Progenitor cell of endocrine pancreas (in vitro differentiated cells): ENCODE data around the gene ZBTB20. TPM values are rescaled to one million over a fixed set of nuclear protein-coding genes. Genes with fewer than 3 reads are reported as not detected.

Source experiments
- DNase-seq: peaks from one replicate; pipeline ENCODE4 v3.0.0; 2021; ENCODE audit warnings: low spot score; ENCODE audit not compliant: unreplicated experiment
- H3K27ac Mint-ChIP-seq: 2 replicates; pipeline ENCODE4 v1.8.0; 2021; ENCODE audit warnings: mild to moderate bottlenecking, moderate library complexity, mixed read lengths
- H3K27me3 Mint-ChIP-seq: 2 replicates; pipeline ENCODE4 v1.8.0; 2021; ENCODE audit warnings: mixed read lengths
- H3K36me3 Mint-ChIP-seq: 2 replicates; pipeline ENCODE4 v1.8.0; 2022; ENCODE audit warnings: mixed read lengths; ENCODE audit not compliant: insufficient read depth
- H3K4me1 Mint-ChIP-seq: 2 replicates; pipeline ENCODE4 v1.8.0; 2021; ENCODE audit warnings: low read depth, mixed read lengths
- H3K4me3 Mint-ChIP-seq: 2 replicates; pipeline ENCODE4 v1.8.0; 2021; ENCODE audit warnings: low read depth, mild to moderate bottlenecking, moderate library complexity, mixed read lengths
- H3K9me3 Mint-ChIP-seq: 2 replicates; pipeline ENCODE4 v1.8.0; 2021; ENCODE audit warnings: low read depth, mixed read lengths
- CTCF ChIP-seq: fragments of 200-600 bp; sonication (generic); IDR thresholded peaks from one replicate; pipeline ENCODE4 v1.5.0; 2021; ENCODE audit warnings: antibody characterized with exemption, mild to moderate bottlenecking; ENCODE audit not compliant: unreplicated experiment
- total RNA-seq: library from RNA; stranded (reverse); gene quantifications from 2 replicates; pipeline ENCODE4 v1.2.1, GENCODE V29; 2021

Gene ZBTB20
- total RNA-seq, 1 donor from 2014 or later, result 27.3 TPM

DNA sequence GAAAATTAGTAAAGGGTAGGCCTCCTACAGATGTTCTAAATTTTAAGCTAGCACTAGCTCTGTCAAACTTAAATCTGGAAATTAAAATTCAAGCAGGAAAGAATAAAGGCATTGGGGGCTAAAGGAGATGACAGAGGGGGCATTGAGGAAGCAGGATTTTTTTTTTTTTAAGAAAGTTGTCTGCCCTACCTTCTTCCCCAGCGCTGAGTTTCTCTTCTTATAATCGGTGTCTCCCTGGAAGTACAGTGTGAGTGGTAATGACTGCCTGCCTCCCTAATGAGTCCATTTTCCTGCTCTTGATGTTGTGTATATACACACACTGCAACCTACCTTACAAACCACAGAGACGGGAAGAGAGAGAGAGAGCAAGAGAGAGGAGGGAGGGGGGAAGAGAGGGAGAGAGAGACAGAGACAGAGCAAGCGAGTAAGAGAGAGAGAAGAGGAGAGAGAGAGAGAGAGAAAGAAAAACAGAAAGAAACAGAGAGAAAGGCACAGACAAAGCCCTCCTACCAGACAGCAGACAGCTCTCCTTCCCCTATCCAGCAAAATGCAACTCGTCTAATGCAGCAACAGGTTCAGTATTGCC lies 47.0 kb downstream of the ZBTB20 start:
- no peaks in the 10 kb centered on the region for H3K27me3 Mint-ChIP-seq
- no peak for DNase-seq
- TF ChIP-seq CTCF, result no peak
- H3K36me3 Mint-ChIP-seq, result peaks cover 6% of the 10 kb centered on the region
- peak overlapping the region; percentile 65 for H3K27ac Mint-ChIP-seq
- H3K9me3 Mint-ChIP-seq, result peaks cover 12% of the 10 kb centered on the region
- peaks cover 12% of the 10 kb centered on the region for H3K4me1 Mint-ChIP-seq
- peak overlapping the region; percentile 35 for H3K4me3 Mint-ChIP-seq

- Mint-ChIP-seq H3K4me3 (peak overlapping the region; percentile 15), H3K4me1 (peaks cover 12% of the 10 kb centered on the region), H3K36me3 (peaks cover 4% of the 10 kb centered on the region)
Observed at GRCh38 chr3:115099134-115099985, 47.7 kb downstream of the ZBTB20 start.

DNA sequence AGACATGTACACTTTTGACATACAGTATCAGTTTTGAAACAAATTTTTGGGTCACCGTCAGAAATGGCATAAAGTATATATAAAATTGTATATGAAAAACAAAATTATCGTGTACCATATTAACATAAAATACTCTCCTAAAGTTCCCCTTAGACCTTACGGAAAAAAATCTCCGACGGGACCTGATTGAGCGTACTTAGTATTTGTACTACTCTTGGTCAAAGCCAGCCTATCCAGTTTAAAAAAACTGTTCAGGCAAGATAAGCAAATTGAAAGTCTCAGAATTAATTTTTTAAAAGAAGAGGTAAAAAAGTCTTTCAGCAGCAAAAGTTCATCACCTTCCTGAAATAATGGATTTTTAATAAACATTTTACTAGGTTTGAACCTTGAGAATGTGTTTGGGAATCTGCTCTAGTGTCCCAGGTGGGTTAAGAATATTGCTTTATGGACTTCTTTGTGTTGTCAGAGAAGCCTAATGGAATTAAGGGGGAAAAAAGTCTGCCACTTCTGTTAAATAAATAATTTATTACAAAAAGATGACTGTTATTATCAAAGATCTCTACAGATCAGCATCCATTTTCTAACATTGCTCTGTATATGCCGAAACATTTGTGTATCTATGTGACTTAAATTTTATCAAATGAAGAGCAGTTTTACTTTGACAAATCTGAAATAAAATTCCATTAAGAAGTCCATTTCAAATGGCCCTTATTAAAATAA lies 48.6 kb downstream of the ZBTB20 start:
- no peak for TF ChIP-seq CTCF
- no peaks in the 10 kb centered on the region for H3K36me3 Mint-ChIP-seq
- no peak for DNase-seq

More at GRCh38 chr3:115099134-115099985, 47.7 kb downstream of the ZBTB20 start:
- DNase-seq, result no peak
- no peak for TF ChIP-seq CTCF
- Mint-ChIP-seq H3K9me3 (peaks cover 8% of the 10 kb centered on the region), H3K27me3 (no peaks in the 10 kb centered on the region), H3K27ac (peak overlapping the region; percentile 18)

GRCh38 chr3:115095236-115095635 lies 51.9 kb downstream of the ZBTB20 start:
- Mint-ChIP-seq H3K27me3 (no peaks in the 10 kb centered on the region), H3K4me1 (peaks cover 9% of the 10 kb centered on the region), H3K36me3 (no peaks in the 10 kb centered on the region), H3K4me3 (no peak overlapping the region), H3K27ac (no peak overlapping the region), H3K9me3 (no peaks in the 10 kb centered on the region)
- DNase-seq, result no peak
- TF ChIP-seq CTCF, result no peak

More for the DNA sequence above, 48.6 kb downstream of the ZBTB20 start:
- Mint-ChIP-seq H3K9me3 (peaks cover under 1% of the 10 kb centered on the region), H3K4me3 (no peak overlapping the region), H3K4me1 (peaks cover 12% of the 10 kb centered on the region), H3K27me3 (no peaks in the 10 kb centered on the region), H3K27ac (no peak overlapping the region)

- Mint-ChIP-seq H3K4me1 (no peaks in the 10 kb centered on the region), H3K27me3 (no peaks in the 10 kb centered on the region), H3K36me3 (no peaks in the 10 kb centered on the region), H3K27ac (no peak overlapping the region), H3K4me3 (no peak overlapping the region), H3K9me3 (no peaks in the 10 kb centered on the region)
- peak; percentile 65 for TF ChIP-seq CTCF
- DNase-seq, result peak; percentile 17
Observed at GRCh38 chr3:115092220-115092791, 54.8 kb downstream of the ZBTB20 start.
